H1 (cell line): ENCODE measurements around the gene GRID1. TPM values are rescaled to one million over a fixed set of nuclear protein-coding genes. Genes with fewer than 3 reads are reported as not detected.

Experiments
- CTCF ChIA-PET: fragments of 300-600 bp; sonication (Branson Sonifier 250); formaldehyde crosslinking; loops from one replicate; lab custom pipeline; 2021; ENCODE audit not compliant: partially characterized antibody; lab: Charles Lee
- POLR2A ChIA-PET: fragments of 300-600 bp; sonication (Branson Sonifier 250); formaldehyde crosslinking; loops from one replicate; lab custom pipeline; 2021; ENCODE audit warnings: inconsistent platforms; ENCODE audit not compliant: partially characterized antibody; lab: Charles Lee
- DNase-seq, 2 experiments: peaks; one replicate each; pipeline versions ENCODE4 v3.0.0 to v3.0.0-alpha.2; 2010 to 2022; ENCODE audit warnings: low spot score in 2 of 2, low read depth in 1 of 2, mixed read lengths in 1 of 2
- FAIRE-seq: peaks from 2 replicates; lab custom pipeline; 2011; peaks lifted over from hg19 to GRCh38; lab: Jason Lieb, UNC
- H2AFZ ChIP-seq: 2 replicates; pipeline ENCODE4 v1.8.1; 2012; ENCODE audit warnings: low read length, inconsistent platforms
- H2AK5ac ChIP-seq: 2 replicates; pipeline ENCODE4 v1.6.1; 2013; ENCODE audit warnings: low read depth, low read length
- H2BK120ac ChIP-seq: replicated peaks from 2 replicates; pipeline ENCODE3; 2013; ENCODE audit warnings: low read depth, low read length, inconsistent platforms
- H2BK12ac ChIP-seq: 2 replicates; pipeline ENCODE4 v1.6.1; 2013; ENCODE audit warnings: low read depth, low read length
- H2BK15ac ChIP-seq: 2 replicates; pipeline ENCODE4 v1.6.1; 2013; ENCODE audit warnings: low read length
- H2BK20ac ChIP-seq: 2 replicates; pipeline ENCODE4 v1.6.1; 2013; ENCODE audit warnings: low read length
- H2BK5ac ChIP-seq: 2 replicates; pipeline ENCODE4 v1.6.1; 2013; ENCODE audit warnings: low read depth, low read length
- H3K14ac ChIP-seq: 2 replicates; pipeline ENCODE4 v1.6.1; 2013; ENCODE audit warnings: inconsistent platforms; ENCODE audit not compliant: insufficient read length
- H3K18ac ChIP-seq: 2 replicates; pipeline ENCODE4 v1.6.1; 2013; ENCODE audit warnings: low read length; ENCODE audit errors: extremely low read depth
- H3K23ac ChIP-seq: 2 replicates; pipeline ENCODE4 v1.6.1; 2013; ENCODE audit warnings: inconsistent platforms; ENCODE audit not compliant: insufficient read length
- H3K23me2 ChIP-seq: 2 replicates; pipeline ENCODE4 v1.6.1; 2013; ENCODE audit warnings: low read depth, low read length
- H3K27ac ChIP-seq: 2 replicates; pipeline ENCODE4 v1.6.1; 2011; ENCODE audit warnings: low read depth, low read length, inconsistent platforms
- H3K27me3 ChIP-seq, 4 experiments: replicated peaks in 1 of 4; 1 replicate in 1 of 4; 2 replicates in 3 of 4; pipeline versions ENCODE4 v1.6.1 to v1.8.1; 2011 to 2013; ENCODE audit warnings: low read length in 3 of 4, mild to moderate bottlenecking in 3 of 4, inconsistent platforms in 2 of 4, mixed read lengths in 2 of 4, moderate library complexity in 1 of 4; ENCODE audit not compliant: control insufficient read depth in 3 of 4, insufficient read depth in 3 of 4; ENCODE audit errors: extremely low read depth in 1 of 4
- H3K36me3 ChIP-seq, 4 experiments: 2 replicates each; pipeline versions ENCODE4 v1.6.1 to v1.8.1; 2011 to 2013; ENCODE audit warnings: mild to moderate bottlenecking in 4 of 4, low read length in 3 of 4, moderate library complexity in 2 of 4, control low read depth in 1 of 4, inconsistent platforms in 1 of 4; ENCODE audit not compliant: insufficient read depth in 4 of 4, control insufficient read depth in 2 of 4
- H3K4ac ChIP-seq: replicated peaks from 2 replicates; pipeline ENCODE3; 2013; ENCODE audit warnings: low read length, low read depth, mixed read lengths, inconsistent platforms; ENCODE audit not compliant: insufficient read length
- H3K4me1 ChIP-seq, 4 experiments: replicated peaks in 1 of 4; 1 replicate in 1 of 4; 2 replicates in 3 of 4; pipeline versions ENCODE4 v1.6.1 to v1.8.1; 2011 to 2013; ENCODE audit warnings: low read length in 3 of 4, inconsistent platforms in 2 of 4, mixed read lengths in 1 of 4; ENCODE audit not compliant: insufficient read depth in 4 of 4, control insufficient read depth in 3 of 4
- H3K4me2 ChIP-seq, 2 experiments: 2 replicates each; pipeline versions ENCODE4 v1.6.1 to v1.8.1; 2011 to 2013; ENCODE audit warnings: low read depth in 2 of 2, low read length in 2 of 2, control low read depth in 1 of 2, inconsistent platforms in 1 of 2, mild to moderate bottlenecking in 1 of 2; ENCODE audit not compliant: insufficient read depth in 1 of 2
- H3K4me3 ChIP-seq, 4 experiments: fragments of 200-600, 300-600 bp in 1 of 4; sonication (generic), shearing (Covaris generic), sonication (Bioruptor Twin) in 1 of 4; 2 replicates each; pipeline versions ENCODE4 v1.5.1 to v1.8.1; 2011 to 2016; ENCODE audit warnings: low read length in 4 of 4, low read depth in 3 of 4, control low read depth in 2 of 4, inconsistent platforms in 2 of 4, mild to moderate bottlenecking in 2 of 4, mixed read lengths in 1 of 4, moderate library complexity in 1 of 4; ENCODE audit not compliant: insufficient read depth in 2 of 4; ENCODE audit errors: extremely low read depth in 1 of 4
- H3K56ac ChIP-seq: replicated peaks from 2 replicates; pipeline ENCODE3; 2013; ENCODE audit warnings: low read depth, mild to moderate bottlenecking, mixed read lengths, low read length, inconsistent platforms; ENCODE audit not compliant: insufficient read length
- H3K79me1 ChIP-seq: 2 replicates; pipeline ENCODE4 v1.6.1; 2013; ENCODE audit warnings: low read depth, low read length, control low read depth
- H3K79me2 ChIP-seq, 2 experiments: 2 replicates each; pipeline versions ENCODE4 v1.6.1 to v1.8.1; 2012 to 2013; ENCODE audit warnings: low read length in 2 of 2, mild to moderate bottlenecking in 2 of 2, inconsistent platforms in 1 of 2; ENCODE audit not compliant: insufficient read depth in 2 of 2, control insufficient read depth in 1 of 2
- H3K9ac ChIP-seq, 4 experiments: replicated peaks in 1 of 4; 1 replicate in 1 of 4; 2 replicates in 3 of 4; pipeline versions ENCODE4 v1.6.1 to v1.8.1; 2011 to 2013; ENCODE audit warnings: low read depth in 3 of 4, low read length in 3 of 4, control low read depth in 2 of 4, mild to moderate bottlenecking in 2 of 4, moderate library complexity in 2 of 4, inconsistent platforms in 1 of 4; ENCODE audit errors: extremely low read depth in 1 of 4
- H3K9me3 ChIP-seq, 2 experiments: 2 replicates each; pipeline versions ENCODE4 v1.6.1 to v1.8.1; 2012 to 2013; ENCODE audit warnings: mild to moderate bottlenecking in 2 of 2, moderate library complexity in 2 of 2, control low read depth in 1 of 2, inconsistent platforms in 1 of 2, low read depth in 1 of 2, low read length in 1 of 2, mixed read lengths in 1 of 2; ENCODE audit not compliant: insufficient read depth in 2 of 2
- H4K20me1 ChIP-seq, 2 experiments: replicated peaks in 1 of 2; 2 replicates each; pipeline versions ENCODE3 to v1.8.1; 2011 to 2013; ENCODE audit warnings: inconsistent platforms in 2 of 2, low read length in 2 of 2, mild to moderate bottlenecking in 1 of 2; ENCODE audit not compliant: insufficient read depth in 2 of 2, control insufficient read depth in 1 of 2
- H4K5ac ChIP-seq: 2 replicates; pipeline ENCODE4 v1.6.1; 2013; ENCODE audit warnings: low read length, low read depth, mixed read lengths, inconsistent platforms; ENCODE audit not compliant: insufficient read length
- H4K8ac ChIP-seq: 2 replicates; pipeline ENCODE4 v1.8.0; 2013; ENCODE audit warnings: mild to moderate bottlenecking, moderate library complexity, low read length, inconsistent platforms; ENCODE audit not compliant: insufficient read depth; ENCODE audit errors: extremely low read depth
- H4K91ac ChIP-seq: replicated peaks from 2 replicates; pipeline ENCODE3; 2013; ENCODE audit warnings: low read length, mixed read lengths, inconsistent platforms; ENCODE audit not compliant: insufficient read length
- ASH2L ChIP-seq: fragments of 200-600, 300-600 bp; sonication (generic); IDR thresholded peaks from one replicate; pipeline ENCODE4 v1.7.1; 2017; ENCODE audit warnings: low read length
- BCL11A ChIP-seq, 2 experiments: IDR thresholded peaks; one replicate each; pipeline ENCODE4 v1.6.1; 2011; ENCODE audit warnings: low read depth in 2 of 2, low read length in 2 of 2, mild to moderate bottlenecking in 2 of 2
- CBX8 ChIP-seq: fragments of 300-800, 300-1000 bp; sonication (generic); IDR thresholded peaks from 2 replicates; pipeline ENCODE4 v1.7.1; 2016; ENCODE audit warnings: low read depth, low read length, borderline replicate concordance
- E2F6 ChIP-seq: IDR thresholded peaks from 2 replicates; pipeline ENCODE4 v1.6.1; 2012; ENCODE audit warnings: inconsistent platforms
- GABPA ChIP-seq: IDR thresholded peaks from 2 replicates; pipeline ENCODE4 v1.6.1; 2011; ENCODE audit warnings: mild to moderate bottlenecking, low read length, moderate library complexity, borderline replicate concordance; ENCODE audit not compliant: insufficient read depth
- KDM4A ChIP-seq: IDR thresholded peaks from one replicate; pipeline ENCODE4 v1.7.1; 2012; ENCODE audit warnings: low read depth, mild to moderate bottlenecking, moderate library complexity, low read length, inconsistent platforms; ENCODE audit not compliant: severe bottlenecking
- RBBP5 ChIP-seq: IDR thresholded peaks from 2 replicates; pipeline ENCODE4 v1.7.1; 2012; ENCODE audit warnings: low read depth, mild to moderate bottlenecking, inconsistent platforms, low read length, moderate library complexity, borderline replicate concordance
- RNF2 ChIP-seq: fragments of 200-900, 300-1000 bp; sonication (generic); IDR thresholded peaks from 2 replicates; pipeline ENCODE4 v1.7.1; 2016; ENCODE audit warnings: borderline replicate concordance, low read depth, mild to moderate bottlenecking, antibody characterized with exemption, low read length; ENCODE audit not compliant: poor library complexity, severe bottlenecking; ENCODE audit errors: missing control alignments
- RXRA ChIP-seq: IDR thresholded peaks from 2 replicates; pipeline ENCODE4 v1.6.1; 2011; ENCODE audit warnings: low read depth, mild to moderate bottlenecking, low read length, moderate library complexity; ENCODE audit not compliant: insufficient read depth
- SIN3A ChIP-seq, 2 experiments: IDR thresholded peaks in 1 of 2; conservative IDR thresholded peaks in 1 of 2; 2 replicates each; pipeline ENCODE4 v1.6.1; 2011 to 2012; ENCODE audit warnings: low read length in 2 of 2, improper control_type of control experiment in 1 of 2, low read depth in 1 of 2, mild to moderate bottlenecking in 1 of 2
- TAF1 ChIP-seq: IDR thresholded peaks from 2 replicates; pipeline ENCODE4 v1.6.1; 2011; ENCODE audit warnings: mild to moderate bottlenecking, low read depth, low read length
- TBP ChIP-seq: IDR thresholded peaks from 2 replicates; pipeline ENCODE4 v1.6.1; 2011; ENCODE audit warnings: low read depth, low read length, improper control_type of control experiment
- TCF12 ChIP-seq: IDR thresholded peaks from 2 replicates; pipeline ENCODE4 v1.6.1; 2011; ENCODE audit warnings: low read depth, mild to moderate bottlenecking, low read length
- WGBS, 2 experiments: shearing (Covaris generic) in 1 of 2; methylation state at CpG; one replicate each; pipeline versions ENCODE4 v1.1.6 to v1.1.7; 2013 to 2015; ENCODE audit warnings: low lambda C conversion rate in 2 of 2, mixed read lengths in 2 of 2, inconsistent platforms in 1 of 2, low coverage in 1 of 2, missing lambda C conversion rate in 1 of 2; ENCODE audit not compliant: insufficient replicate concordance in 2 of 2, insufficient coverage in 1 of 2, insufficient read length in 1 of 2; ENCODE audit errors: extremely low coverage in 1 of 2, missing lambda C conversion rate in 1 of 2; 5-methylcytosine and 5-hydroxymethylcytosine counted together
- polyA plus RNA-seq, 7 experiments: library from polyadenylated mRNA; depleted of rRNA in 3 of 7; stranded (reverse) in 5 of 7; unstranded in 2 of 7; fragments of >200 nt in 5 of 7; fragments of 200-250 nt in 2 of 7; gene quantifications; 1 replicate in 5 of 7; 2 replicates in 1 of 7; 4 replicates in 1 of 7; pipeline versions ENCODE4 v1.2.1 to v1.2.3, GENCODE V29; 2011 to 2013; ENCODE audit warnings: missing spikeins in 2 of 7, mixed read lengths in 2 of 7
- total RNA-seq: library from RNA; stranded (reverse); fragmentation: NEBNext Ultra II Directional; extraction: Animal tissue kit (Norgen Biotek cat#: 25700); gene quantifications from 2 replicates; pipeline ENCODE4 v1.2.1, GENCODE V29; 2021

The GRID1 gene
- total and polyA plus RNA-seq, 2 of the 8 experiments (the other 6 are each of a cell fraction or from before 2014, with no cell fraction given) = 0.22 to 0.30 TPM

- Histone ChIP-seq H3K27me3 (no peaks in the 10 kb centered on the region), H3K9me3 (no peaks in the 10 kb centered on the region), H3K18ac (no peak overlapping the region), H3K27ac (no peak overlapping the region), H3K4me2 (no peak overlapping the region), H3K23ac (no peak overlapping the region), H3K4ac (no peak overlapping the region), H3K9ac (no peak overlapping the region), H3K14ac (no peak overlapping the region), H2BK120ac (no peak overlapping the region), H4K20me1 (no peaks in the 10 kb centered on the region), H3K4me1 (no peaks in the 10 kb centered on the region), H3K23me2 (no peaks in the 10 kb centered on the region), H2BK20ac (no peak overlapping the region), H3K36me3 (no peaks in the 10 kb centered on the region), H4K91ac (no peak overlapping the region), H2BK15ac (no peak overlapping the region), H2BK12ac (no peak overlapping the region), H3K79me2 (no peaks in the 10 kb centered on the region), H2AK5ac (no peak overlapping the region), H3K56ac (no peak overlapping the region), H4K5ac (no peak overlapping the region), H2BK5ac (no peak overlapping the region), H3K79me1 (no peaks in the 10 kb centered on the region), H3K4me3 (no peak overlapping the region), H4K8ac (no peak overlapping the region), H2AFZ (no peak overlapping the region)
- ChIA-PET POLR2A (no interaction called here), CTCF (interaction anchor here (0.7 to 2.5 kb wide), 5 partner anchors 8 to 312 kb away, joined by 3 to 14 read pairs (median 3); no protein-coding TSS in a partner anchor)
- FAIRE-seq (no peak), DNase-seq (no peak)
- WGBS, 2 experiments = 87% methylated on average over 3 of the region's 3 CpGs; no CpG with 5 or more reads in 1 of the 2 experiments
- TF ChIP-seq GABPA (no peak), TCF12 (no peak), TBP (no peak), RXRA (no peak), BCL11A (IDR thresholded peaks at IDR 0.05; ENCODE audit: low read depth in 2 of 2, low read length in 2 of 2) (no peak), RBBP5 (no peak), CBX8 (no peak), KDM4A (no peak), ASH2L (no peak), SIN3A (conservative IDR thresholded peaks at IDR 0.05 in 1 of 2, IDR thresholded peaks at IDR 0.05 in 1 of 2; ENCODE audit: low read depth in 1 of 2, low read length in 2 of 2) (no peak), TAF1 (no peak), E2F6 (no peak), RNF2 (no peak)
Measured at GRCh38 chr10:85622425-85622824, 744.2 kb downstream of the GRID1 start.
